Epidermal melanocyte (primary cell): ENCODE data around the gene KCNIP4.

Source experiments
- DNase-seq: peaks from one replicate; pipeline ENCODE4 v3.0.0; 2011; ENCODE audit warnings: low spot score; ENCODE audit not compliant: insufficient read length

Gene KCNIP4

DNA sequence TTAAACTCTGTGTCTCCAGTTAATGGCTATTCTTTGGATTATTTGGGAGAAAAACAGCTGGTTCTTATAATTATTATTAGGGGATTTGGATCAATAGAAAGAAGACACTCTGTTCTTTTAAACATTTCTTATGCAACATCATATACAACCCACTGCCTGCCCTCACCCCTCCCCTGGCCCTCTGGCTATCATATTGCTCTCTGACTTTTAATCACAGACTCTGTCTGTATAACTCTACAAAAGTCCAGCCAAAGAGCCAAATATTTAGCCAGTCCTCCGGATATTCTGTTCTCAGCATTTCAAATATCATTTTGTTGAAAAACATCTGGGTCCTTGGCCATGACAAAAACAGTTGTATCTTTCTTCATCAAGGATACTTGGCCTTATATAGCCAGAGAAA is 1267.3 kb downstream of the KCNIP4 start:
- no peak for DNase-seq

DNA sequence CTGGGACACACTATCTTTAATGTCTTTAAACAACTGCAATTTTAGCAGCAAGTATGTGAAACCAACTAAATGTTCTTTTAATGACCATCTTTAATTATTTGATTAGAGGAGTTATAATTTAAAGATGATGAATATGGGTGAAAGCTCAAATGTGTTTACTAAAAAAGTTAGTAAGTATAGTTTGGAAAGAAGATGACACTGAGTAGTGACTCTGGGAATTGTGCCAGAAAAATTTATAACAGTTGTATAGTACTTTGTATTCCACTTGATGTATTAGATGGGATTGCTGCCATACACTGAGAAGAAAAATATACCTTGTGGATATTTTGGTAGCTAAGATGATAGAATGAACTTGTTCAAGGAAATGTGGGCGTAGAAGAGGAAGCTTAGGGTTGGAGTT is 1267.8 kb downstream of the KCNIP4 start:
- no peak for DNase-seq

DNA sequence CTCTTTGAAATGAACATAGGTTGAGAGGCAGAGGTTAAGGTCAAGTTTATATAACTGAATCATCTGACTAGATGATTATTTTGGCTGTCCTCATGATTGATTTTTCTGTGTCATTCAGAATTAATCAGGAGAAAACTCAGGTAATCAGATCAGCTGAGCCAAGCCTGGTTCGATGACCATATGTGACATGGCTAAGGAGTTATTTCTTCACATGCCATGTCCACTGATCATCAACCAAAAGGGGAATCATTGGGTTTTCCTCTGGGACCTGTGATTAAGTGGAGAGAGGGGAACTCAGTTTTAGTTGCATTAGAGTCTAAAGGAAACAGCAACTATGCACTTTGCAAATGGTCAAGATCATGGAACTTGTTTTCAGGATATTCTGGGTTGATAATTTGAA is 1268.6 kb downstream of the KCNIP4 start:
- DNase-seq, result no peak
